ENCODE results near the gene HIRA.
"Not testable (repeated sequence)": the region's sequence is repeated elsewhere in the genome, so short reads cannot be mapped to it uniquely, and the experiment has no call there.

Gene HIRA

GRCh38 chr22:19376247-19376646 is 55.3 kb downstream of the HIRA start:
- DNase-seq, result no peak

- DNase-seq, result no peak
Measured at GRCh38 chr22:19375435-19375834, 56.1 kb downstream of the HIRA start.

GRCh38 chr22:19374410-19374809 is 57.1 kb downstream of the HIRA start:
- DNase-seq, result no peak

- no peak for DNase-seq
Measured at GRCh38 chr22:19373450-19373849, 58.1 kb downstream of the HIRA start.

- DNase-seq, result no peak
Measured at GRCh38 chr22:19371893-19372292, 59.6 kb downstream of the HIRA start.

GRCh38 chr22:19368876-19369275 is 62.7 kb downstream of the HIRA start:
- DNase-seq, result no peak

- DNase-seq, result no peak
Measured at GRCh38 chr22:19367763-19368367, 63.7 kb downstream of the HIRA start.

- not testable (repeated sequence) for DNase-seq
Measured at GRCh38 chr22:19363541-19363940, 68.0 kb downstream of the HIRA start.

- DNase-seq, result no peak
Measured at GRCh38 chr22:19361501-19362103, 69.9 kb downstream of the HIRA start.

- DNase-seq, result no peak
Measured at GRCh38 chr22:19360862-19361261, 70.7 kb downstream of the HIRA start.

GRCh38 chr22:19360300-19360792 is 71.2 kb downstream of the HIRA start:
- DNase-seq, result no peak

- no peak for DNase-seq
Measured at GRCh38 chr22:19359554-19360299, 71.8 kb downstream of the HIRA start.

- DNase-seq, result no peak
Measured at GRCh38 chr22:19358703-19359553, 72.6 kb downstream of the HIRA start.

- DNase-seq, result no peak
Measured at GRCh38 chr22:19358195-19358594, 73.3 kb downstream of the HIRA start.

- no peak for DNase-seq
Measured at GRCh38 chr22:19357270-19358105, 74.0 kb downstream of the HIRA start.

GRCh38 chr22:19356708-19357269 is 74.7 kb downstream of the HIRA start:
- no peak for DNase-seq

- DNase-seq, result no peak
Measured at GRCh38 chr22:19355413-19356157, 75.9 kb downstream of the HIRA start.

GRCh38 chr22:19354201-19354600 is 77.3 kb downstream of the HIRA start:
- no peak for DNase-seq

- DNase-seq, result no peak
Measured at GRCh38 chr22:19353363-19354131, 78.0 kb downstream of the HIRA start.

GRCh38 chr22:19352766-19353165 is 78.8 kb downstream of the HIRA start:
- no peak for DNase-seq
